Upper lobe of left lung (tissue), 6 donors: ENCODE data around the gene C1orf232. TPM values are rescaled to one million over a fixed set of nuclear protein-coding genes. Genes with fewer than 3 reads are reported as not detected.

Source experiments
- ATAC-seq, 2 donors: fragments of 200-7000 bp; cut with Tn5 transposase; one replicate each; pipeline ENCODE4 v1.9.1; 2022; ENCODE audit warnings: mild to moderate bottlenecking in 2 of 2, moderate library complexity in 2 of 2; ENCODE audit not compliant: low FRiP score in 2 of 2
- DNase-seq, 2 donors: peaks; one replicate each; pipeline ENCODE4 v3.0.0-alpha.2; 2019 to 2020
- H3K27ac ChIP-seq, 4 donors: fragments of 200-600 bp; sonication (generic); one replicate each; pipeline ENCODE4 v1.5.1; 2016 to 2019
- H3K27me3 ChIP-seq, 4 donors: fragments of 200-600 bp; sonication (generic); one replicate each; pipeline ENCODE4 v1.5.1; 2017 to 2019
- H3K36me3 ChIP-seq, 4 donors: fragments of 200-600 bp; sonication (generic); one replicate each; pipeline ENCODE4 v1.5.1; 2016 to 2019
- H3K4me1 ChIP-seq, 4 donors: fragments of 200-600 bp; sonication (generic); one replicate each; pipeline ENCODE4 v1.5.1; 2018 to 2019
- H3K4me3 ChIP-seq, 4 donors: fragments of 200-600 bp; sonication (generic); one replicate each; pipeline ENCODE4 v1.5.1; 2017 to 2019; ENCODE audit warnings: mild to moderate bottlenecking in 2 of 4, moderate library complexity in 1 of 4
- H3K9me3 ChIP-seq, 4 donors: fragments of 200-600 bp; sonication (generic); one replicate each; pipeline ENCODE4 v1.5.1; 2018 to 2019
- CTCF ChIP-seq, 6 experiments: fragments of 450-650 bp in 4 of 6; fragments of 200-600 bp in 2 of 6; sonication (generic) in 2 of 6; IDR thresholded peaks; one replicate each; pipeline ENCODE4 v1.5.1; 2016 to 2019; ENCODE audit warnings: antibody characterized with exemption in 6 of 6
- EP300 ChIP-seq, 4 donors: sonication (generic); formaldehyde crosslinking; IDR thresholded peaks; one replicate each; pipeline ENCODE4 v1.5.1; 2017; ENCODE audit warnings: antibody characterized with exemption in 4 of 4, control low read depth in 2 of 4
- POLR2A ChIP-seq, 4 donors: fragments of 450-650 bp; IDR thresholded peaks; one replicate each; pipeline ENCODE4 v1.5.1; 2016 to 2017; ENCODE audit warnings: antibody characterized with exemption in 4 of 4, mild to moderate bottlenecking in 2 of 4
- POLR2AphosphoS5 ChIP-seq, 2 donors: sonication (generic); formaldehyde crosslinking; IDR thresholded peaks; one replicate each; pipeline ENCODE4 v1.5.1; 2017; ENCODE audit warnings: antibody characterized with exemption in 2 of 2
- WGBS, 2 donors: methylation state at CpG; one replicate each; pipeline ENCODE4 v1.1.5; 2017 to 2018; 5-methylcytosine and 5-hydroxymethylcytosine counted together
- total RNA-seq, 6 donors: library from RNA; depleted of rRNA in 4 of 6; stranded (reverse); fragments of >200 nt in 4 of 6; gene quantifications; one replicate each; pipeline versions ENCODE4 v1.1.0 to v1.2.1, GENCODE V29; 2016 to 2021
- donor health status: DM: no; HTN: no; CAD: no; lungs with moderate emphysema.
- donor health status: DM: no; HTN: yes; CAD: no; lungs with severe emphysema.

C1orf232 gene
- total RNA-seq, 6 donors from 2014 or later = not detected

GRCh38 chr1:26130695-26131094, 38.1 kb downstream of the C1orf232 start:
- no peak overlapping the region for H3K27ac ChIP-seq
- no peaks in the 10 kb centered on the region for H3K27me3 ChIP-seq
- ATAC-seq (no peak), DNase-seq (no peak)
- no peak overlapping the region for H3K4me3 ChIP-seq
- no peaks in the 10 kb centered on the region for H3K9me3 ChIP-seq
- WGBS, 2 donors = 75% methylated on average over 1 of the region's 1 CpG; no CpG with 5 or more reads in 1 of the 2 donors
- peaks cover 18 to 24% (median 21%) of the 10 kb centered on the region in 4 donors for H3K4me1 ChIP-seq
- TF ChIP-seq EP300 (IDR thresholded peaks at IDR 0.05) = no peak
- no peak for TF ChIP-seq CTCF (IDR thresholded peaks at IDR 0.05)
- no peak for TF ChIP-seq POLR2A (IDR thresholded peaks at IDR 0.05)
- TF ChIP-seq POLR2AphosphoS5 (IDR thresholded peaks at IDR 0.05) = no peak
- H3K36me3 ChIP-seq = no peaks in the 10 kb centered on the region

- WGBS, 2 donors = 92 to 96% methylated on average over 4 of the region's 4 CpGs
- H3K9me3 ChIP-seq = no peaks in the 10 kb centered on the region
- H3K27me3 ChIP-seq = no peaks in the 10 kb centered on the region
- peaks cover 18 to 29% (median 25%) of the 10 kb centered on the region in 4 donors for H3K4me1 ChIP-seq
- TF ChIP-seq POLR2AphosphoS5 (IDR thresholded peaks at IDR 0.05) (no peak), EP300 (IDR thresholded peaks at IDR 0.05) (no peak), CTCF (IDR thresholded peaks at IDR 0.05) (no peak), POLR2A (IDR thresholded peaks at IDR 0.05) (no peak)
- no peaks in the 10 kb centered on the region for H3K36me3 ChIP-seq
- no peak overlapping the region for H3K27ac ChIP-seq
- H3K4me3 ChIP-seq = no peak overlapping the region
- DNase-seq (no peak), ATAC-seq (no peak)
Observed at GRCh38 chr1:26129778-26130177, 39.0 kb downstream of the C1orf232 start.

- peaks cover 32 to 50% (median 37%) of the 10 kb centered on the region in 4 donors for H3K4me1 ChIP-seq
- ATAC-seq = peak in 1 of 2 donors; percentile 36
- H3K4me3 ChIP-seq = peak overlapping the region in 2 of 4 donors; percentile 1 to 2
- TF ChIP-seq POLR2AphosphoS5 (IDR thresholded peaks at IDR 0.05) = no peak
- TF ChIP-seq POLR2A (IDR thresholded peaks at IDR 0.05) = no peak
- TF ChIP-seq CTCF (IDR thresholded peaks at IDR 0.05) = no peak
- no peak for TF ChIP-seq EP300 (IDR thresholded peaks at IDR 0.05)
- no peaks in the 10 kb centered on the region for H3K36me3 ChIP-seq
- no peaks in the 10 kb centered on the region for H3K9me3 ChIP-seq
- no peaks in the 10 kb centered on the region for H3K27me3 ChIP-seq
- DNase-seq = peak in 1 of 2 donors; percentile 41
- peak overlapping the region; percentile 28 to 85 (median 70) for H3K27ac ChIP-seq
- WGBS, 2 donors = 27 to 35% methylated on average over 13 of the region's 13 CpGs
Observed at GRCh38 chr1:26127235-26128163, 41.3 kb downstream of the C1orf232 start.

GRCh38 chr1:26126321-26127084, 42.3 kb downstream of the C1orf232 start:
- 31 to 48% methylated on average over 8 to 9 of the region's 9 CpGs for WGBS, 2 donors
- Histone ChIP-seq H3K9me3 (no peaks in the 10 kb centered on the region), H3K4me1 (peaks cover 38 to 60% (median 46%) of the 10 kb centered on the region in 4 donors), H3K4me3 (peak overlapping the region in 1 of 4 donors; percentile 2), H3K36me3 (no peaks in the 10 kb centered on the region), H3K27ac (peak overlapping the region; percentile 28 to 85 (median 70)), H3K27me3 (no peaks in the 10 kb centered on the region)
- DNase-seq = peak in 1 of 2 donors; percentile 69
- TF ChIP-seq EP300 (IDR thresholded peaks at IDR 0.05) = peak in 1 of 4 donors; percentile 46
- peak in 1 of 2 donors; percentile 48 for TF ChIP-seq POLR2AphosphoS5 (IDR thresholded peaks at IDR 0.05)
- TF ChIP-seq POLR2A (IDR thresholded peaks at IDR 0.05) = peak in 1 of 4 donors; percentile 25
- TF ChIP-seq CTCF (IDR thresholded peaks at IDR 0.05) = no peak
- peak; percentile 85 to 89 for ATAC-seq
